Middle frontal gyrus (tissue), 1 donor: ENCODE results near the gene PTGDR.

Experiments
- DNase-seq: peaks from one replicate; pipeline ENCODE4 v3.0.0-alpha.2; 2015; ENCODE audit warnings: low spot score; ENCODE audit errors: extremely low spot score

PTGDR gene

GRCh38 chr14:52263190-52263589, 4.3 kb upstream of the PTGDR start:
- no peak for DNase-seq

DNA sequence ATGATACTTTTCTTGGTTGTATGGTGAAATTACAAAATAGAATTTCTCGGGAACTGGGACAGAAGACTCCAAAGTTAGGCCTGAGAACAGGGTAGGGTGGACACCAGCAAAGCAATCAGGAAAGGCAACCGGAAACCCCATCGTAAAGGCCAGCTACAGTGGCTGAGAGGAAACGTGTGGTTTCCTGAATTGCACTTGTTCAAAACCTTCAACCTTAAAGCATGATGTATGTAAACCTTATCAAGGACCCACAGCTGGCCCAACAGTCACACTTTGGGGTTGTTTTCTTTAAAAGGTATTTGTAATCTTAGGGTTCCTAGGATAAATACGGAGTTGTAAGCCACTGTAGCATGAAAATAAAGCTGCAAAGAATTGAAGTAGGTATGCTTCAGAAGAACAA, 2.2 kb upstream of the PTGDR start:
- DNase-seq = no peak

DNA sequence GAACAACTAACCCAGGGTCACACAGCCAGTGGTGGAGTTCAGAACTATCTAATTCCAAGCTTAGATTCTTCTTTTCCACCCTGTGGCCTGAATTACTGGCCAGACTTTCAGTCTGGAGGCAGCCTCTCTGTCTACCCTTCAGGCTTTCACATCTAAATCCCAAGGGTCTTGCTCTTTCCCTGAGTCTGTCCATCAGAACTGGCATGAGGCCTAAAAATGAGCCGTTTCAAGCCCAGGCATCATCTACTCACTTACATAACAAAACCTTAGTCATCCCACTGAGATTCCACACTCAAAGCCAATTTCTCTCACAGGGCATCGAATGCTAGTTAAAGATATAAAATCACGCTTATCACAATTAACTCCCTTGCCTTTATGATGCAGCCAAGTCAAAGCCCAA, 1.3 kb upstream of the PTGDR start:
- DNase-seq = no peak

DNA sequence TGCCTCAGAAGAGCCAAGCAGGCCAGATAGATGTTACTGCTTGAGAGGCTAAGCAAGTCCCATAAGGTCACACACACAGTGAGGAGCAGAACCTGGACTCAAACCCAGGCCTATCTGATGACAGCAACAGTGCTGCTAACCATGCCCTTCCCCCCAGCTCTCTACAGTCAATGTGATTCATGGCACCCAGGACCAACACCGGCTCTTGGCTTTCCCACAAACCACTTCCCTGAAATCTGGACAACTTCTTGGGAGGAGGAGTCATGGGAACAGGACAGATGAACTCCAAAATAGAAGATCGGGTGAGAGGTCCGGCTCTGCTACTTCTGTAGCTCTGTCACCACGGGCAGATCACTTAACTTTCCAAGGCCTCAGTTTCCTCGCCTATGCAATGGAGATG, 716 bp upstream of the PTGDR start:
- DNase-seq = no peak

DNA sequence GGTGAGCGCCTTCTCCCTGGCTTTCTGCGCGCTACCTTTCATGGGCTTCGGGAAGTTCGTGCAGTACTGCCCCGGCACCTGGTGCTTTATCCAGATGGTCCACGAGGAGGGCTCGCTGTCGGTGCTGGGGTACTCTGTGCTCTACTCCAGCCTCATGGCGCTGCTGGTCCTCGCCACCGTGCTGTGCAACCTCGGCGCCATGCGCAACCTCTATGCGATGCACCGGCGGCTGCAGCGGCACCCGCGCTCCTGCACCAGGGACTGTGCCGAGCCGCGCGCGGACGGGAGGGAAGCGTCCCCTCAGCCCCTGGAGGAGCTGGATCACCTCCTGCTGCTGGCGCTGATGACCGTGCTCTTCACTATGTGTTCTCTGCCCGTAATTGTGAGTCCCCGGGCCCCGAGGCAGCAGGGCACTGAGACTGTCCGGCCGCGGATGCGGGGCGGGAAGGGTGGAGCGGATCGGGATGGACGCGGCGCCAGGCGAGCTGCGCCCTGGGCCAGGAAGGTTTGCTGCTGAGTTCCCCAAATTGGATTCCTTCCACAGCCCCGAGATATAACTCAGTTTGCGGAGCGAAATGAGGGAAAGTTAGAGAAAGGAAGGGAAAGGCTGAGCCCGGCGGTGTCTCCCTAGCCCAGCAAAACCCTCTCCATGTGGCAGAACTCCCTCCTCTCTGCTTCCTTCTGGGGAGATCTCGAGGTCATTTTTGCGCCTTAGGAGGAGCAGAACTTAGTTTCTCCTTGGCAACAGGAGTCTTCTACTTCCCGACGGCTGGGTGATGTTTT, 972 bp downstream of the PTGDR start:
- no peak for DNase-seq

DNA sequence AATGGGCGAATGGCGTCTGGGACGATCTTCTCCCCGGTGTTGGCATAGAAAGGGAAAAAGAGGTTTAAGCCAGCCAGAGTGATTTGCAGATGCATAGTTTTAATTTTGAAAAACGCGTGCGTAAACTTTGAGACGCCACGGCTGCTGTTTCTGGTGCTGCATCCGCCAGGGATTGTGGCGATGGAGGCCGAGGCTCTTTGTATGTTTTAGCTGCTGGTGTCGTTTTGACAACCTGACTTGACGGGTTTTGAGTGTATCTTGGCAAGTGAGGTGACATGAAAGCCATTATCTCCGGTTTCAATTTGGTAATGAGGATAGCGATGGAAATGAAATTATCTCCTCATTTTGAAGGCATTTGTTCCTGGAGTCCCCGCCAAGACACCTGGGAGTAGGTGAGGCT, 1.6 kb downstream of the PTGDR start:
- DNase-seq = no peak

GRCh38 chr14:52269982-52270381, 2.5 kb downstream of the PTGDR start:
- DNase-seq = no peak

DNA sequence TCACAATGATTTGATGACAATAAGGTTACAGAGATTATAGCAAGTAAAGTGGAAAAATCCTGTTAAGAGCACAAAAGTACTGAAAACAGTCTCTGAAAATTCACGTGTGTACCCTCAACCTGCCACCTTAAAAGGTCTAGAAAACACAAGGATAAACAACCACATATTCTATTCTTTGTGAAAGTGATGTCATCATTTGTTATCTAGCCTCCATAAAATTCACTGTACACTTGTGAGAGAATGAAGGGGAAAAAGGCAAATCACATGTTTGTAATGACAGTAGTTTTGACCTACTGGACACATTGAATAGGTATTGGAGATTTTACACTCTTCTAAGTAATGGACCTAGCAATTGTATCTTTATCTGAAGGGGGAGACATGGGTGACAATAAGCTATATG, 4.0 kb downstream of the PTGDR start:
- no peak for DNase-seq

- no peak for DNase-seq
Observed at GRCh38 chr14:52272375-52272774, 4.9 kb downstream of the PTGDR start.

GRCh38 chr14:52275372-52275771, 7.9 kb downstream of the PTGDR start:
- DNase-seq = no peak

DNA sequence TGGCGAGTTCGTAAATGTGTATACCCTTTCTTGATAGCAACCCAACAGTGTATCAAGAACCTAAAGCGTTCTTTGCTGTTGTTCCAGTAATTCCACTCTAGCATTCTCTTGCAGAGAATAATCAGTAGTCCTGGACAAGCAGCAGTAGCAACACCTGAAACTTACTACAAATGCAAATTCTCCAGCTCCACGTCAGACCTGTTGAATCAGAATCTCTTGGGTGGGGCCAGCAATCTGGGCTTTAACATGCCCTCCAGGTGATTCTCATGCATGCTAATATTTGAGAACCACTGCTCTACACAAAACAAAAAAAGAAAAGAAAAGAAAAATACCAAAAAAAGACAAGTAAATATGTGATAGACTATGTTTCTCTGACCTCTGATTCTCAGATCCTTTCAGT, 10.1 kb downstream of the PTGDR start:
- DNase-seq = no peak

DNA sequence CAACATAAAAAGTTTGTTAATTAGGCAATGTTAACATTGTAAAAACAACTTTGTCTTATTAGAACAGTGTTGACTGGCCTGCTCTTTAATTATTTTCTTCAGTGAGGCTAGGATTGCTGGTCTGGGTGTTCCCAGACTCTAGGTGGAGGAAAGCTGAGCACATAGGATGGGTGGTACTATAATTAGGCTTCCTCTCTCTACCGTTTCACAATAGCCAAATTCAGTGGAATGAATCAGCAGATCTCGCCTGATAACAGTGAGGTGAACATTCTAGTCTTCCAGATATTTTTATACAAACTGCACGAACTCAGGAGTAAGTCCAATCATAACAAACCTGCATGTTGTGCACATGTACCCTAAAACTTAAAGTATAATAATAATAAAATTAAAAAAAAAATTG, 11.9 kb downstream of the PTGDR start:
- no peak for DNase-seq

DNA sequence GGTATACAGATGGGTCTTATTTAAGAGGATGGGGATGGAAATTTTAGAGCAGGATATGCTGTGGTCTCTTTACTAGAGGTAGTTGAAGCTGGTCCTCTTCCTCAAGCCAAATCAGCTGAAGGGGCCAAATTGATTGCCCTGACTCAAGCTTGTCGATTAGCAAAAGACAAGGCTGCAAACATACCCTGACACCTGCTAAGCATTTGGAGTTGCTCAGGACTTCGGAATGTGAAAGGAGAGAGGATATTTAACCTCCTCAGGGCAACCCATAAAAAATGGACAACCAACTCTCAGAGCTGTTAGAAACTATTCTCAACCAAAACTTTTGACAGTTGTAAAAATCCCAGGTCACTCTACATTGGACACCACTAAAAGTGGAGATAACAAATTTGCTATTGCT, 15.6 kb downstream of the PTGDR start:
- no peak for DNase-seq

GRCh38 chr14:52286661-52287649, 19.5 kb downstream of the PTGDR start:
- DNase-seq = no peak

DNA sequence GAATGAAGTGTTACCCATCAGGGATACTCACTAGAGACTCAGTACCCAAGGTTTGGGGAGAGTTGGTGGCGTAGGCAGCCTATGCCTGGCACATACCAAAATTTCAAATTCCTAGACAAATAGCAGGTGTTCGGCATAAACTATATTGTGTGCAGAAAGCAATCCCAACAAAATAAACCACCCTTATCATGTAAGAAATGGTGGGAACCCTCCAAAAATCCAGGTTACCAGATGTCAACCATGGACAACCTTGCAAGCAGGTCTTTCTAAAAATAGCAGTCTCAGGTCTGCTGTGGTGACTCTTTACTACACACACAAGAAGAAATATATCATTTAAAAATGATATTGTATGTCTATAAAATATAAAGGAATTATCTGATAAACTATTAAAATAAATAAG, 28.9 kb downstream of the PTGDR start:
- DNase-seq = no peak

- no peak for DNase-seq
Observed at GRCh38 chr14:52298795-52299194, 31.3 kb downstream of the PTGDR start.

DNA sequence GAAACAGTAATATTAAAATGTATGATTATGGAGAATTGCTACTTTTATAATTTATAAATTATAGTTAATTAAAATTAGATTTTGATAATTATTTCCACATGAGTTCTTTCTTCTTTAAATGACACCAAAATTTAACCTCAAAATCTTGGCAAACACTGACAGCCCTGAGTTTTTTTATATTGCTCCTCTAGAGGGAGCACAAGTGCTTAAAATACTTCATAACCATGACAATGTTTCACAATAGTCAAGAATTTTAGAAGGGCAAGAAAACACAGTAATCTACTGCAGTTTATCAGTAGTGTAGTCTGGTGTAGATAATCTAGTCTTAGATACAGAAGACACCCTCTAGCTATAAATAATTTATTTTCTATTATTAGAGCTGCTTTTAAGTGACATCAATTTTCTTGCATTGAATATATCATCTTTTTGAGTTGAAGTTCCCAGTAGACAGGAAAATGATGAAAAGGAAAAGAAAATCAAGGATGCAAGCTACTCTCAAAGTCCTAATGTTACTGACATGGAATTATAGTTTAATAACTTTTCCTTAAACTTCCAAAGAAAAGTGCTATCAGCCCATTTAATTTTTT, 32.3 kb downstream of the PTGDR start:
- DNase-seq = no peak

GRCh38 chr14:52303236-52303635, 35.7 kb downstream of the PTGDR start:
- no peak for DNase-seq

GRCh38 chr14:52304248-52304904, 36.9 kb downstream of the PTGDR start:
- DNase-seq = no peak

DNA sequence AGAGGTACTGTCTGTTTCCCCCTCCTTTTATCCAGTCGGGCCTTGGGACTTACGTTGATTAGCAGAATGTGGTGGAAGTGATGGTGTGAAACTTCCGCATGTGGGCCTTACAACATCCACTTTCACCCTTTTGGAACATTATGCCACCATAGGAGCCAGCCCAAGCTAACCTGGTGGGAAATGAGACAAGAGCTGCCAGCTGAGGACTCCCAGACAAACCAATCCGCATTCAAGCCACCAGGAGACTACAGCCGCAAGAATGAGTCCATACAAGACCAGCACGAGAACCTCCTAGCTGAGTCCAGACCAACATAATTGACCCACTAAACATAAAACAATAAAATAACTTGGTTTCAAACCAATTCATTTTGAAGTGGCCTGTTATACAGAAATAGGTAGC, 37.5 kb downstream of the PTGDR start:
- no peak for DNase-seq

DNA sequence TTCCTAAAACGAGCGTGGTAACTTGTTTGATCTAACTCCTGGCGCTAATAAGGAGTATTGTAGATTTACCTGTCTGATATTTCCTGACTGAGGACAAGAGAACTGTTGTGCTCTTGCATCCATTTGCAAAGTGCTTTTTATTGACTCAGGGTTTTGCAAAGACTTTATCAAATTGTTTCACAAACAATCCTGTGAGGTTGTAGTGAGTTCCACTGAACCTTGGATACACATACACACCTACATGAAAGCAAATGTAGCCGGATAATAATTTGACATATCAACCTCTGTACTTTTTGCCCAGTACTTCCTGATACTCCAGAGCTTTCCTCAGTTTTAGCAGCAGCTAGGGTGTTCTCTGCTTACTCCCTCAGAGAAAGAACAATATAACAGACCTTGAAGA, 39.9 kb downstream of the PTGDR start:
- no peak for DNase-seq

- no peak for DNase-seq
Observed at GRCh38 chr14:52307905-52308304, 40.4 kb downstream of the PTGDR start.
